ENCODE results near the gene TMEM44. TPM values are rescaled to one million over a fixed set of nuclear protein-coding genes. Genes with fewer than 3 reads are reported as not detected.

Gene TMEM44
- total and polyA plus RNA-seq, 2 donors (not counting 3 experiments of a cell fraction or from before 2014, with no cell fraction given): 93.8 to 125 TPM

DNA sequence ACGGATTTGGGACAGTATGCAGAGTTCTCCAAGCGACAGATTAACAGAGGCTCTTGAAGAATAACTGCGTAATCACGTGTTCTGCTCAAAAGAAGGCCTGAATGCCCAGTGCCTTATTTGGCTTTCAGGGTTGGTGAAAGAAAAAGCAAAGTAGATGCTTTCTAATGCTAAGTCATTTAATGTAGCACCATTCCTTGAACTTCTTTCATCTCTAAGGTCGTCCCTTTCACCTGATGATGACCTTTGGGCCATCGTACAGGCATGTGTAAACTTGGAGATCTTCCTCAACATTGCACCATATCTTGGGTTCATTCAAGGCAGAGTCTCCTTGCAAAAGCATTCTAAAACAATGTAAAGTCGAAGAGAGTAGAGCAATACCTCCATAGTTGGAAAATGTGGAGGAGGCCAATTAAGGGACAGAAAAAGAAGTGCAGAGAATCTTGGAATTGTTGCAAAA lies 48.9 kb downstream of the TMEM44 start:
- Histone ChIP-seq H3K36me3 (ENCODE audit: control insufficient read depth in 2 of 2, extremely low read depth in 1 of 2, insufficient read depth in 2 of 2, low read length in 2 of 2) (peaks cover 0 to 10% of the 10 kb centered on the region in 2 experiments), H3K9ac (replicated peaks; ENCODE audit: extremely low read depth, insufficient read depth, low read length) (peak overlapping the region; percentile 90), H3K9me3 (replicated peaks; ENCODE audit: control insufficient read depth, insufficient read depth, low read length) (no peaks in the 10 kb centered on the region), H3K79me2 (ENCODE audit: control insufficient read depth, insufficient read depth, low read length) (peaks cover 13% of the 10 kb centered on the region), H3K9me1 (replicated peaks; ENCODE audit: control insufficient read depth, extremely low read depth, insufficient read depth, low read length) (no peaks in the 10 kb centered on the region), H3K4me3 (replicated peaks in 1 of 3; ENCODE audit: insufficient read depth in 1 of 3, low read depth in 1 of 3, low read length in 3 of 3) (peak overlapping the region; percentile 27 to 91 (median 61)), H4K20me1 (replicated peaks; ENCODE audit: control insufficient read depth, extremely low read depth, insufficient read depth, low read length) (no peaks in the 10 kb centered on the region), H3K27ac (ENCODE audit: insufficient read depth, low read depth, low read length) (peak overlapping the region; percentile 80), H3K27me3 (ENCODE audit: control insufficient read depth in 2 of 2, insufficient read depth in 2 of 2, low read length in 2 of 2) (no peaks in the 10 kb centered on the region), H3K4me2 (ENCODE audit: insufficient read depth, low read length) (peak overlapping the region; percentile 88), H3K4me1 (ENCODE audit: control insufficient read depth, extremely low read depth, insufficient read depth, low read length) (peaks cover 43% of the 10 kb centered on the region), H2AFZ (ENCODE audit: low read depth, low read length) (no peak overlapping the region)
- ChIA-PET POLR2A (interaction anchor here (0.9 to 1.2 kb wide), 2 partner anchors 95 to 110 kb away, joined by 3 to 4 read pairs; no protein-coding TSS in a partner anchor), CTCF (interaction anchor here (1.0 to 2.8 kb wide), 6 partner anchors 10 to 112 kb away, joined by 3 to 30 read pairs (median 6); no protein-coding TSS in a partner anchor)
- no peak for TF ChIP-seq MYC (IDR thresholded peaks at IDR 0.05; ENCODE audit: low read depth, low read length)
- TF ChIP-seq POLR2AphosphoS5 (IDR thresholded peaks at IDR 0.05; ENCODE audit: insufficient read depth, low read depth, low read length): no peak
- TF ChIP-seq, protein P1, sequence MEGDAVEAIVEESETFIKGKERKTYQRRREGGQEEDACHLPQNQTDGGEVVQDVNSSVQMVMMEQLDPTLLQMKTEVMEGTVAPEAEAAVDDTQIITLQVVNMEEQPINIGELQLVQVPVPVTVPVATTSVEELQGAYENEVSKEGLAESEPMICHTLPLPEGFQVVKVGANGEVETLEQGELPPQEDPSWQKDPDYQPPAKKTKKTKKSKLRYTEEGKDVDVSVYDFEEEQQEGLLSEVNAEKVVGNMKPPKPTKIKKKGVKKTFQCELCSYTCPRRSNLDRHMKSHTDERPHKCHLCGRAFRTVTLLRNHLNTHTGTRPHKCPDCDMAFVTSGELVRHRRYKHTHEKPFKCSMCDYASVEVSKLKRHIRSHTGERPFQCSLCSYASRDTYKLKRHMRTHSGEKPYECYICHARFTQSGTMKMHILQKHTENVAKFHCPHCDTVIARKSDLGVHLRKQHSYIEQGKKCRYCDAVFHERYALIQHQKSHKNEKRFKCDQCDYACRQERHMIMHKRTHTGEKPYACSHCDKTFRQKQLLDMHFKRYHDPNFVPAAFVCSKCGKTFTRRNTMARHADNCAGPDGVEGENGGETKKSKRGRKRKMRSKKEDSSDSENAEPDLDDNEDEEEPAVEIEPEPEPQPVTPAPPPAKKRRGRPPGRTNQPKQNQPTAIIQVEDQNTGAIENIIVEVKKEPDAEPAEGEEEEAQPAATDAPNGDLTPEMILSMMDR (IDR thresholded peaks at IDR 0.05; ENCODE audit: extremely low read depth in 1 of 2, insufficient read depth in 1 of 2, low read depth in 1 of 2, low read length in 2 of 2): no peak
- TF ChIP-seq EZH2 (IDR thresholded peaks at IDR 0.05; ENCODE audit: borderline replicate concordance, low read depth, low read length, severe bottlenecking): no peak
- TF ChIP-seq GATA2 (IDR thresholded peaks at IDR 0.05; ENCODE audit: insufficient read depth, insufficient read length, low read depth, low read length): no peak
- TF ChIP-seq, protein P2, sequence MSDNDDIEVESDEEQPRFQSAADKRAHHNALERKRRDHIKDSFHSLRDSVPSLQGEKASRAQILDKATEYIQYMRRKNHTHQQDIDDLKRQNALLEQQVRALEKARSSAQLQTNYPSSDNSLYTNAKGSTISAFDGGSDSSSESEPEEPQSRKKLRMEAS (IDR thresholded peaks at IDR 0.05; ENCODE audit: insufficient read depth, insufficient read length): no peak
- TF ChIP-seq JUN (IDR thresholded peaks at IDR 0.05; ENCODE audit: borderline replicate concordance, insufficient read depth, insufficient read length, low read depth): no peak
- no peak for TF ChIP-seq POLR2A (IDR thresholded peaks at IDR 0.05; ENCODE audit: low read depth, low read length)
- dilution Hi-C loops (cut with MboI; ENCODE audit: extremely low pct_ligation_motif_present, low sequenced_read_pairs) (no loop called here), intact Hi-C loops (cut with micrococcal nuclease) (no loop called here)
- no peak for DNase-seq (ENCODE audit: low read depth, low spot score)
- BruUV-seq (replicated peaks): TSS peak; percentile 15
- no peak for FAIRE-seq
